Epithelial cell of esophagus (primary cell): Measurements from ENCODE around the gene NFATC1.

Experiments used
- DNase-seq: peaks from one replicate; pipeline ENCODE4 v3.0.0; 2010; ENCODE audit warnings: low read depth
- H3K4me3 ChIP-seq: 2 replicates; pipeline ENCODE4 v1.5.1; 2011; ENCODE audit warnings: mild to moderate bottlenecking, low read length, control low read depth
- TF ChIP-seq, protein P1 (sequence below): IDR thresholded peaks from 2 replicates; pipeline ENCODE4 v1.5.1; 2011; ENCODE audit warnings: low read depth, mild to moderate bottlenecking, low read length, control low read depth, inconsistent platforms; ENCODE audit not compliant: insufficient read depth; ENCODE audit errors: missing control alignments

The NFATC1 gene

DNA sequence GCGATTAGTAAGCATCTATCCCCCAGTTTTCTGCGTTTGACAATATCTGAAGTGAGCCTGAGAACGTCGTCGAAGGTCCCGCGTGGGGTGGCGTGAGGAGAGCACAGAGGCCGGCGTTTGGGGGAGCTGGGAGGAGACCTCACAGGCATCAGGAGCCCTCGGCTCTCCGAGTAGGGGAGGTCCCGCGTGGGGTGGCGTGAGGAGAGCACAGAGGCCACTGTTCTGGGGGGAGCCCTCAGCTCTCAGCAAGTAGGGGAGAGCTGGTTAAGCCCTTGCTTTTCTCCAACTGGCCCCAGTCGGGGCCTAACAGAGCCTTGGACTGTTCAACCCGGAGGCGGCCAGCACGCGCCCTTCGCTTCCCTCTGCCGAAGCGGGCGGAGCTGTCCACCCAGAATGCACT is 134.3 kb downstream of the NFATC1 start:
- TF ChIP-seq, protein P1, sequence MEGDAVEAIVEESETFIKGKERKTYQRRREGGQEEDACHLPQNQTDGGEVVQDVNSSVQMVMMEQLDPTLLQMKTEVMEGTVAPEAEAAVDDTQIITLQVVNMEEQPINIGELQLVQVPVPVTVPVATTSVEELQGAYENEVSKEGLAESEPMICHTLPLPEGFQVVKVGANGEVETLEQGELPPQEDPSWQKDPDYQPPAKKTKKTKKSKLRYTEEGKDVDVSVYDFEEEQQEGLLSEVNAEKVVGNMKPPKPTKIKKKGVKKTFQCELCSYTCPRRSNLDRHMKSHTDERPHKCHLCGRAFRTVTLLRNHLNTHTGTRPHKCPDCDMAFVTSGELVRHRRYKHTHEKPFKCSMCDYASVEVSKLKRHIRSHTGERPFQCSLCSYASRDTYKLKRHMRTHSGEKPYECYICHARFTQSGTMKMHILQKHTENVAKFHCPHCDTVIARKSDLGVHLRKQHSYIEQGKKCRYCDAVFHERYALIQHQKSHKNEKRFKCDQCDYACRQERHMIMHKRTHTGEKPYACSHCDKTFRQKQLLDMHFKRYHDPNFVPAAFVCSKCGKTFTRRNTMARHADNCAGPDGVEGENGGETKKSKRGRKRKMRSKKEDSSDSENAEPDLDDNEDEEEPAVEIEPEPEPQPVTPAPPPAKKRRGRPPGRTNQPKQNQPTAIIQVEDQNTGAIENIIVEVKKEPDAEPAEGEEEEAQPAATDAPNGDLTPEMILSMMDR, result no peak
- no peak for DNase-seq
- H3K4me3 ChIP-seq, result no peak overlapping the region

DNA sequence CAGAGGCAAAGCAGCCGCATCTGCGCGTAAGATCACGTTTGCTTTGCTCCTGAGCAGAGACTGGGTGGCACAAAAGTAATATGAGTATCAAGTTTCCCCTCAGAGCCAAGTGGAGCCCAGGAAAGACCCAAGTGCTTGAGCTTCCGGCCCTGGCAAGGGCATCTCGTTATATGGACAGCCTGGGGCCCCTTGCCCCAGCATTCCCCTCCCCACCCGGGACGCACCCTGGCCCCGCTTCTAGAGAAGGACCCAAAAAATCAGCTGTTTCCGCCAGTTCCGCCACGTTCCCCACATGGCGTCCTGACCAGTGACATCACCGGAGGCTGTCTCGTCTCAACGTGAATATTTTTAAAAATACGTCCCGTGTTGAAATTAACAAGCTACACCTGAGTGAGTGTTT is 135.1 kb downstream of the NFATC1 start:
- DNase-seq, result no peak
- TF ChIP-seq, protein P1, result no peak
- no peak overlapping the region for H3K4me3 ChIP-seq

DNA sequence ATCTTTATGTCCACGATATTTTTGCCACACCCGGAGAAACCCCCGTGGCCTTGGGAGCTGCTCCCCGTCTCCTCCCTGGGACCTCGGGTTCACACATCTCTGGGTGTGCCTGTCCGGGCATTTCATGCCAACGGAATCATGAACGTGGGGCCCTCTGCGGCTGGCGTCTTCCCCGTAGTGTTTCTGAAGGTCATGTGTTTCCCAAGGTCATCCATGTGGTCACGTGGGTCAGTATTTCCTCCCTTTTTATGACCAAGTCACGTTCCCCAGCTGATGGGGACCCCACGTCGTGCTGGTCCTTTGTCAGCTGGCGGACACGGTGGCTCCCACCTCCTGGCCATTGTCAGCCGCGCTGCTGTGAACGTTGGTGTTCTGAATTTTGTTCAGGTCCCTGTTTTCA is 135.7 kb downstream of the NFATC1 start:
- H3K4me3 ChIP-seq, result no peak overlapping the region
- TF ChIP-seq, protein P1, result no peak
- no peak for DNase-seq

DNA sequence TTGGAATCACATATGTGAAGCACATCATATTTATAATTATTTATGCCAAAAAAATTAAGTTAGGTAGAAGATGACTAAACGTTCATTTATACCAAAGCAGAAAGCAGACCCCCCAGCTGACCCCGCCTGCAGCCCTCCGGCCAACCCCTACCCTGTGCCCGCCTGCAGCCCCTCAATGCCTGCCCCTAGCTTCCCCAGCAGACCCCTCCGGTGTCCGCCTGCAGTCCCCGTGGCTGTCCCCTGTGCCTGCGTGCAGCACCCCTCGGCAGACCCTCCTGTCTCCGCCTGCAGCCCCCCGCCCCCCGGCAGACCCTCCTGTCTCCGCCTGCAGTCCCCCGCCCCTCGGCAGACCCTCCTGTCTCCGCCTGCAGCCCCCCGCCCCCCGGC is 136.2 kb downstream of the NFATC1 start:
- no peak for DNase-seq
- no peak overlapping the region for H3K4me3 ChIP-seq
- TF ChIP-seq, protein P1, result no peak

DNA sequence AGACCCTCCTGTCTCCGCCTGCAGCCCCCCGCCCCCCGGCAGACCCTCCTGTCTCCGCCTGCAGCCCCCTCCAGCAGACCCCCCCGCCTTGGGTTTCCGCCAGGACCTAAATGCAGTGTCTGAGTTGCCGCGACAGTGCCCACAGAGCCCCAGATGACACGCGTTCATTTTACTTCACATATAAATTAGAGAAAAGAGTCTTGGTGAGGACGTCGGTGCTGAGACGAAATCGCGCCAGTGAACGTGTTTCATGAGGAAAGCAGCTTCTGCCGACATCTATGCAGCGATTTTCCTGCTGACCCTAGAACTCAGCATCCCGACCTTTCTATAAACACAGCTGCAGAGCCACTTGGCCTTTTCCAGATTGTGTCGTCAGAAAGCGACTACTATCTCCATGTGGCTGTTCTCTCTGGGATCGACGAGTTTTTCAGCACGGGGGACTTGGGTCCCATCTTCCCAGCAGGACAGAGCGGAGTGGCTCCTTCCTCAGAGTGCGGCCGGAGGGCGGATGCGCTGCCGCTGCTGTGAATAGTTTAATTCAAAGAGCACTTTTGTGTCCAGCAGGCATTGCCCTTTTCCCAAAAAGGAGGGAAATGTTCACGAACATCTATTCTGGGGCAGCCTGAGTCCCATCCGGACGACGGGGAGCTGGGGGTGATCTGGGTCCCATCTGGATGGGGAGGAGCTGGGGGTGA is 136.7 kb downstream of the NFATC1 start:
- no peak overlapping the region for H3K4me3 ChIP-seq

DNA sequence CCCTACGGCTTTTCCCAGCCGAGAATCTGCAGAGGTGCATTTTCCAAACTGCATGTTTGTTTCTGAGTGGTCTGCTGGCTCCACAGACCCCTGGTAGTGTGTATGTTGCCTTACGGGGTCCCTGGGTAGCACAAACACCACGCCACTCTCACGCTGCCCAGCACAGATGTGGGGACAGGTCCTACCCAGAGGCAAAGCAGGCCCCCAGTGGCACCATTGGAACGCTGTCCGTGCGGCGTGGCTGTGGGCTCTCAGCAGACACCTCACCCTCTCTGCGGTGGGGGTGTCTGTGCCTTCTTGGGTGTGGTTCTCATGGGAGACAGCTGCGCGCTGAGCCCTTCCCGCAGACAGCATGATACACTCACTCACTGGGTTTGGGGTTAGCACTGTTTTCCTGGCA is 137.4 kb downstream of the NFATC1 start:
- H3K4me3 ChIP-seq, result no peak overlapping the region
- DNase-seq, result no peak
- TF ChIP-seq, protein P1, result no peak

More for the DNA sequence above, 136.7 kb downstream of the NFATC1 start:
- TF ChIP-seq, protein P1, result no peak
- DNase-seq, result no peak

DNA sequence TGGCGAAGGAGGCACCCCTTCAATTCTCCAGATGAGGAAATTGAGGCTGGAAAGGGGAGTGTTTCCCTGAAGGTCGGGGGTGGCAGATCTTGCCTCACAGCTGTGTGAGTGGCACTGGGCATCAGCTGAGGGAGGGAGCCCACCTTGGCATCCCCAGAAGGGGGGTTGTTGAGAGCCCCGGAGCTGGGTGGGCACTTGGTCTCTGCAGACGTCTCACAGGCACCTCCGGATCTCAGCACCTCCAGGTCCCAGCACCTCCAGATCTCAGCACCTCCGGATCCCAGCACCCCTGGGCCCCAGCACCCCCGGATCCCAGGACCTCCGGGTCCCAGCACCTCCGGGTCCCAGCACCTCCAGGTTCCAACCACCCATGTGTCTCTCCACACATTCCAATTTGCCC is 137.9 kb downstream of the NFATC1 start:
- TF ChIP-seq, protein P1, result no peak
- H3K4me3 ChIP-seq, result no peak overlapping the region
- DNase-seq, result no peak
